IPS-20b (cell line): Measurements from ENCODE around the gene LYZL6.

Experiments used
- H3K27ac ChIP-seq: one replicate; pipeline ENCODE4 v1.5.1; 2013; ENCODE audit warnings: low read length
- H3K27me3 ChIP-seq: 2 replicates; pipeline ENCODE4 v1.6.1; 2013; ENCODE audit warnings: mild to moderate bottlenecking, low read length, inconsistent platforms; ENCODE audit not compliant: insufficient read depth
- H3K36me3 ChIP-seq: 2 replicates; pipeline ENCODE4 v1.6.1; 2013; ENCODE audit warnings: low read depth, mild to moderate bottlenecking, inconsistent platforms, low read length, moderate library complexity; ENCODE audit not compliant: insufficient read depth
- H3K4me1 ChIP-seq: 2 replicates; pipeline ENCODE4 v1.6.1; 2013; ENCODE audit warnings: mild to moderate bottlenecking, control low read depth, inconsistent platforms, low read length, moderate library complexity; ENCODE audit not compliant: insufficient read depth
- H3K4me3 ChIP-seq: 2 replicates; pipeline ENCODE4 v1.5.1; 2013; ENCODE audit warnings: mild to moderate bottlenecking, low read length, inconsistent platforms
- H3K9ac ChIP-seq: 2 replicates; pipeline ENCODE4 v1.6.1; 2013; ENCODE audit warnings: low read depth, mild to moderate bottlenecking, inconsistent platforms, low read length, moderate library complexity
- H3K9me3 ChIP-seq: 2 replicates; pipeline ENCODE4 v1.6.1; 2013; ENCODE audit warnings: mild to moderate bottlenecking, low read depth, low read length, inconsistent platforms; ENCODE audit not compliant: insufficient read depth

The LYZL6 gene, protein sequence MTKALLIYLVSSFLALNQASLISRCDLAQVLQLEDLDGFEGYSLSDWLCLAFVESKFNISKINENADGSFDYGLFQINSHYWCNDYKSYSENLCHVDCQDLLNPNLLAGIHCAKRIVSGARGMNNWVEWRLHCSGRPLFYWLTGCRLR

DNA sequence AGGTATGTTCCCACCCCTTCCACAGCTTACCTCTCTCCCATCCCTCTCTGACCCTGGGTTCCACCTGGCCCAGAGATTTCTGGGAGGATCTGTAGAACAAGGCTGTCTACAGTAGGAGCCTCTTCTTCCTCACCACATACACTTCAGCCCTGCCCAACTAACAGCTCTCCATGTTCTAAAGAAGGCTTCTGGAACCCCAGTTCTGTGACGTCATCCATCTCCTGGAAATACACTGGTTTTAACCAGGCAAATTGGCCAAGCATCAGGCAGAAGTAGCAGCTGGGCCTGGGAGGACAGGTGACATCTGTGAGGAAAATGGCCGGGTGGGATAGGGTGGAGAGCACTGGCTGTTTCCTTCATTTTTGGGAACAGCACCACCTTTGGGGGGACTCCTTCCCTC, at the start of gene LYZL6:
Gene LYZL6, minus strand, starts transcription at position 177 of the 400 bp plus-strand sequence. CDS start 4,357 bp downstream, outside the sequence.
- H3K27me3 ChIP-seq = no peaks in the 10 kb centered on the region
- H3K36me3 ChIP-seq = no peaks in the 10 kb centered on the region
- H3K9ac ChIP-seq = no peak within 1 kb of the TSS
- H3K4me3 ChIP-seq = no peak within 1 kb of the TSS
- H3K4me1 ChIP-seq = no peaks in the 10 kb centered on the region
- no peak within 1 kb of the TSS for H3K27ac ChIP-seq
- no peaks in the 10 kb centered on the region for H3K9me3 ChIP-seq

DNA sequence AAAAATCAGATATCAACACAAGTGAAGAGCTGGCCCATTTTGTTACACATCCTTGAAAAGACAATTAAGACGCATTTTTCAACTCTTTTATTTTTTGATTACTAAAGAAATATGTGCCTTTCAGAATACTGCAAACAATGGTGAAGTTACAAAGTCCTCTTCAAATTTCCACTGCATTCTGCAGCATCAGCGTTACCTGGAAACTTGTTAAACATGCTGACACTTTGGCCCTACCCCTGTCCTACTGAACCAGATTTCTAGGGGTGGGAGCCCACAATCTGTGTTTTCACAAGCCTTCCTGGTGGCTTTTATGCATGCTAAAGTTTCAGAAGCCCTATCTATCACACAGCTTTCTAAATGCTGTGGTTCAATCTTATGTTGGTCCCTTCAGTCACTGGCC, 47.6 kb upstream of the LYZL6 start:
- H3K9ac ChIP-seq = no peak overlapping the region
- H3K9me3 ChIP-seq = no peaks in the 10 kb centered on the region
- H3K36me3 ChIP-seq = no peaks in the 10 kb centered on the region
- H3K4me1 ChIP-seq = no peaks in the 10 kb centered on the region
- H3K27me3 ChIP-seq = no peaks in the 10 kb centered on the region
- no peak overlapping the region for H3K27ac ChIP-seq
- H3K4me3 ChIP-seq = no peak overlapping the region

DNA sequence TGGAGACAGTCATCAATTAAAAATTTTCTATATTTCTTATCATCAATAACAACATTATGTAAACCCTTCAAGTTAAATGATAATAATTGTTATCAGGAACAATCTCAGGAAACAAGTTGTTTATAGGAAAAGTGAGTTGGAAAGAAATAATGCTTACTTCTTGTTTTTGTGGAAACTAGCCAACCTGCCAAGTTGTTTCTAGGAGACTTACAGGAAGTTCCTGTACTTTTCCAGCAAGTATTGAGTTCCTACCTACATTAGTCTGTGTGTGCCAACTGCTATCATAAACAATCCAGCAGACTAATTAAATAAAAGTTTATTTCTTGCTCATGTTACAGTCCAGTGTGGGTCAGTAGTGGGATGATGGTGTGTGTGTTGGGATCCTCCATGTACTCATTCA, 44.7 kb upstream of the LYZL6 start:
- Histone ChIP-seq H3K4me1 (no peaks in the 10 kb centered on the region), H3K27ac (no peak overlapping the region), H3K36me3 (no peaks in the 10 kb centered on the region), H3K9ac (no peak overlapping the region), H3K9me3 (no peaks in the 10 kb centered on the region), H3K27me3 (no peaks in the 10 kb centered on the region), H3K4me3 (no peak overlapping the region)

DNA sequence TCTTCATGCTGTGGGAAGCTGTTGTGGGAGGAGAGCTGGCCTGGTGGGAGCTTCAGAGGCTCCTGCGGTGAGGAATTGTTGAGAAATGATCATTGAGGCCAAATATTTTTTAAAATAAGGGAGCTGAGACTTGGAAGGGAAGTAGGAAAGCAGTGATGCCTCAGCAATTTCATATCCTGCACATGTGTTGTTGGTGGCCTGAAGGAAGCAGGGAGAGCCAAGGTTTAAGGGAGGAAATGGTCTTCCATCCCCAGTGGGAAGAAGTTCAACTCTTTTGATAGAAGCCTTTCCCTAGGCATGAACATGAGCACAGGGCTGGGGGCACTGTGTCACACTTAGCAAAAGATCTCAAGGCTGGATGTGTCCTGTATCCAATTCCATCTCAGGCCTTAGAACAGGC, 43.1 kb upstream of the LYZL6 start, which contains the start of gene CCL14:
Gene CCL14, minus strand, starts transcription at position 87 of the 400 bp plus-strand sequence. Its CDS starts 80 bp downstream, at position 7.
- no peaks in the 10 kb centered on the region for H3K27me3 ChIP-seq
- H3K9ac ChIP-seq = no peak within 1 kb of the TSS
- H3K4me3 ChIP-seq = no peak within 1 kb of the TSS
- H3K36me3 ChIP-seq = no peaks in the 10 kb centered on the region
- no peaks in the 10 kb centered on the region for H3K9me3 ChIP-seq
- H3K4me1 ChIP-seq = no peaks in the 10 kb centered on the region
- no peak within 1 kb of the TSS for H3K27ac ChIP-seq

DNA sequence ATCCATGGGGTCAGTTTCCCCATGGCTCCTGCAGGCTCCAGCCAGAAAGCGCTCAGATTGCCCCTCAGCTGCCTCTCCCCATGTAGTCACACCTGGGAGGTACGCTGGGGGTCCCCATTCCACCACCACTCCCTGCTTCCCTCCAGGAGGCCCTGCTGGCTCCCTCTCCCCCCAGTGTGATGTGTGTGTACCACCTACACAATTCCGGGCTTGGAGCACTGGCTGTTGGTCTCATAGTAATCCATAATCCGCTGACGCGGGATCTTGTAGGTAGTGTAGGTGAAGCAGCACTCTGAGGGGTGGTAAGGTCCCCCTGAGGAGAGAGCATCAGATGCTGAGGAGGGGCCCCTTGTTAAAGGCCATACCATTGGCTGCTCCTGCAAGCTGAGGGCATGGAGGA, 40.6 kb upstream of the LYZL6 start:
- no peak overlapping the region for H3K27ac ChIP-seq
- H3K4me3 ChIP-seq = no peak overlapping the region
- H3K27me3 ChIP-seq = no peaks in the 10 kb centered on the region
- no peaks in the 10 kb centered on the region for H3K4me1 ChIP-seq
- no peak overlapping the region for H3K9ac ChIP-seq
- no peaks in the 10 kb centered on the region for H3K9me3 ChIP-seq
- H3K36me3 ChIP-seq = no peaks in the 10 kb centered on the region

DNA sequence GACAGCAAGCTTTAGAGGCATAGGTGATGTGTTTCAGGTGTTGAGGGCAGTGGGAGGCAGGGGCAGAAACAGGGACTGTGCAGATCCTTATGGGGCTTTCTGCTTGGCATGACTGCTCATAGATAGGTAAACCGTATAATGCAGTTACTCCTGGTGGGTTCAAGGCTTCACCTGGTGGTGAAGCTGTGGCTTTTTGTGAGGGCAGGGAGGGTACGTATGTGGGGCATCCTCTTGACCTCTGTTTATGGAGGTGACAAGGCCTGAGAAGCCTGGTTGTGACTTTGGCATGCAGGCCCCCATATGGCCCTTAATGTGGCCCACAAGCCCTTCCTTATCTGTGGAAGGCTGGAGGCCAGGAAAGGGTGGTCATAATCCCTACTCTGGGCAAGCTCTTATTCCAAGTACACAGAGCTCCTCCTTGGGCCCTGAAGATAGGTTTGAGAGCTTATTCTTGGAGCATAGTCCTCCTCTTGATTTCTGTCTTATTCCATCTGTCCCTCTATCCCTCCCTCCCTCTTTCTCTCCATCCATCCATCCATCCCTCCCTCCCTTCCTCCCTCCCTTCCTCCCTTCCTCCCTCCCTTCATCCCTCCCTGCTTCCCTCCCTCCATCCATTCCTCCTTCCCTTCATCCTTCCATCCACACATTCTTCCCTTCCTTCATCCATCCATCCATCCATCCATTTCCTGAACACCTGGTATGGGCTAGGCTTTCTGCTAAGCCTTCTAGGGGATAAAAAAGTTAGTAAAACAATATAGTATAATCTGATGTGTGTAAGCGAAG, 39.1 kb upstream of the LYZL6 start:
- Histone ChIP-seq H3K27me3 (no peaks in the 10 kb centered on the region), H3K9ac (no peak overlapping the region), H3K27ac (no peak overlapping the region), H3K4me1 (no peaks in the 10 kb centered on the region), H3K4me3 (no peak overlapping the region), H3K9me3 (no peaks in the 10 kb centered on the region), H3K36me3 (no peaks in the 10 kb centered on the region)

DNA sequence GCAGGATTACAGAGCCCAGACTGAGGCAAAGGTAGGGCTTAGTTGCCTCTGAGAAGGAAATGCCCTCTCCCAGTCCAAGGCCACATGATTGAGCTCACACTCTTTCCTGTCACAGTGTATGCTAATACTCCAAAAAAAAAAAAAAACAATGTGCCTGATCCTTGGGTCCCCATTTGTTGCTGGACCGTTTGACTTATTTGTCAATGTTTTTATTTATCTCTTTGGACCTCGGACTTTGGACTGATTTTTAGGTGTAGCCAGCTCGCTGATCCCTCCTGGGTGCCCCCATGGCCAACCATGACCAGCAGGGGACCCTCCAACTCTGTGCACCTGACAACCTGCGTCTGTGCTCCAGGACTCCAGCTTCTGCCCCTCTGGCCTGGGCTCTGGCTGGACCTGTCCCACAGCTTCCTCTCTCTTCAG, 38.4 kb upstream of the LYZL6 start:
- H3K4me1 ChIP-seq = no peaks in the 10 kb centered on the region
- no peaks in the 10 kb centered on the region for H3K9me3 ChIP-seq
- no peaks in the 10 kb centered on the region for H3K36me3 ChIP-seq
- H3K27ac ChIP-seq = no peak overlapping the region
- H3K9ac ChIP-seq = no peak overlapping the region
- no peak overlapping the region for H3K4me3 ChIP-seq
- no peaks in the 10 kb centered on the region for H3K27me3 ChIP-seq

DNA sequence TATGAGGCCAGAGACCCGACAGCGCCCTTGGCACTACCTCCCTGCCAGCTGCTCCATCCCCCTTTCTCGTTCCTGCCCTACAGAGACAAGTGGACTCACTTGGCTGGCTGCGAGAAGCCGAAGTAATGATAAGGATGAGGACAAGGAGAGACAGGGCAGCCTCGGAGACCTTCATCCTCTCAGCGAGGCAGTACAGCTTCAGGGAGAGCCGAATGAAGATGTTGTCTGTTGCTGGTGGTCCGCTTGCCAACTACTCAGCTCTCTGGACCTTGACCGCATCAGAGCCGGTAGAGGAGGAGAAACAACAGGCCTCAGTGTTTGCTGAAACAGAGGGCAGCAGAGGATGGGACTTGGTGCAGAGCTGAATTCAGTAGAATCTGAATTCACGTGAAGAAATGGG, 37.7 kb upstream of the LYZL6 start, which contains the start of gene CCL16:
Gene CCL16, minus strand, starts transcription at position 252 of the 400 bp plus-strand sequence. Its CDS starts 77 bp downstream, at position 175.
- Histone ChIP-seq H3K27ac (no peak within 1 kb of the TSS), H3K4me1 (no peaks in the 10 kb centered on the region; the same call in 1 of the 2 replicates), H3K4me3 (no peak within 1 kb of the TSS)

DNA sequence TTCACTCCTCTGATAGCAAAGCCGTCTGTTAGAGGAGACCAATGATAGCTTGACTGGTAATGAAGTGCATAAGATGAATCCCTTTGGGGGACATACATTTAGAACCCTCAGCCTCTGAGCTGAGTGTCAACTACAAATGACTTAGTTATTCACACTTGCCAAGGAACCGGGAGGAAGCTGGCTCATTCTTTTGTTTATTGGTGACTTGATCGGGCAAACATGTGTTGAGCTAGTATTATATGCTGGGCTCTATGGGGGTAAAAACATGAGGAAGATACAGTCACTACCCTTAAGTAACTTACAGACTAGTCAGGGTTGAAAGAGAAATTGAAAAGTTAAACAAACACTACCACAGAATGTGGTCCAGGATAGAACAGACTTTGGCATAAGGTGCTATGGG, 34.8 kb upstream of the LYZL6 start:
- Histone ChIP-seq H3K4me1 (no peaks in the 10 kb centered on the region; the same call in 1 of the 2 replicates), H3K4me3 (no peak overlapping the region), H3K27me3 (no peaks in the 10 kb centered on the region), H3K9ac (no peak overlapping the region), H3K27ac (no peak overlapping the region), H3K36me3 (no peaks in the 10 kb centered on the region), H3K9me3 (no peaks in the 10 kb centered on the region)

More for the DNA sequence above, 37.7 kb upstream of the LYZL6 start, which contains the start of gene CCL16:
- H3K9me3 ChIP-seq = no peaks in the 10 kb centered on the region
- H3K36me3 ChIP-seq = no peaks in the 10 kb centered on the region
- H3K27me3 ChIP-seq = no peaks in the 10 kb centered on the region
- H3K9ac ChIP-seq = no peak within 1 kb of the TSS

DNA sequence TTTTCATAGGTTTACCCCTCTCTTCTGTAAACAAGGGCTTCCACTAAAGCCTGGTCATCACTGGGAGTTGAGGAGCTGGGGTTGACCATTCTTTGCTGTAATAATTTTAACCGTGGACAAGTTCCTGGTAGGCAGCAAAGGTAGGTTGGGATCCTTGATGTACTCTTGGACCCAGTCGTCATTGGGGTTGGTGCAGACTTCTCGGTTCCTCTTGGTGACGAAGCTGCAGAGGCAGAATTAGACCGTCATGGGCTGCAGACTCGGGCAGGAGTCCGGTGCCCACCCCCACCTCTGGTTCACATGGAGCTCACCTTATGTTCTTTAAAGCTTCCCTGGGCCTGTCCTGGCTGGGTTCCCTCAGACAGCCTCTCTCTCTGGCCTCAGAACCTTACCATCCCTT, 34.0 kb upstream of the LYZL6 start:
- no peak overlapping the region for H3K9ac ChIP-seq
- H3K4me1 ChIP-seq = no peaks in the 10 kb centered on the region; the same call in 1 of the 2 replicates
- no peaks in the 10 kb centered on the region for H3K27me3 ChIP-seq
- no peak overlapping the region for H3K4me3 ChIP-seq
- H3K27ac ChIP-seq = no peak overlapping the region
- H3K9me3 ChIP-seq = no peaks in the 10 kb centered on the region
- no peaks in the 10 kb centered on the region for H3K36me3 ChIP-seq

DNA sequence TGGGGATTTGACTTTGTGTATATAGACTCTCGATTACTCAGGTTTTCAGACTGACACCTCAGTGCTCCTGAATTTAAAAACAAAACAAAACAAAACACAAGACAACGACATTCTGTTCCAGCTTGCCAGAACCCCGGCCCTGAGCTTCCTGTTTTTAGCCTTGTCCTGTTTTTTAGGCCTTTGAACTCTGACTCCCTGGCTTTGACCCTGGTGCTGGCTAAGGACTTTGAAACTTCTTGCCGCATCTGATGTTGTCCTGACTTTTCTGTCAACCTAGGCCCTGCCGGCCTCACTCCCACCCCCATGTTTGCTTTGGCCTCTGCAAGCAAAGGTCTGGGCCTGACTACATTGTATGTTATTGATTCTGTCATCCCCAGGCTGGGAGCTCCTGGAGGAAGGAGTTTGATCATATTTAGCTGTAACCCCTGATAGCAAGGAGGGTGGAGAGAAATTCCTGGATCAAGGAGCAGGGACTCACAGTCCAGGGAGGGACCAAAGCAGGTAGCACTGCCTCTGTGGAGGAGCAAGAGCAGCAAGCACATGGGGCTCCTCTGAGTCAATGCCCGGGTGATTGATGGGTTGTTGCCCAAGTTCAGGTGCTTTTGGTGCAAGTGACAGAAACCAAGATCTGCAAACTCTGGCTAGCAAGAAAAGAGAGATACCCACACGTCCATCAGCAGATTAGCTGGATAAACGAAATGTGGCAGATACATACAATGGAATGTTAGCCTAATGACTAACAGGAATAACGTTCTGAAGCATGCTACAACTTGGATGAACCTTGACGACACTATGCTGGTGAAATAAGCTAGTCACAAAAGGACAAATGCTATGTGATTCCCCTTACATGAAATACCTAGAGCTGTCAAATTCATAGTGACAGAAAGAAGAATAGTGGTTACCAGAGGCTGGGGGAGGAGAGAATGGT, 30.1 kb upstream of the LYZL6 start:
- no peaks in the 10 kb centered on the region for H3K9me3 ChIP-seq
- H3K27ac ChIP-seq = no peak overlapping the region
- H3K9ac ChIP-seq = no peak overlapping the region
- no peaks in the 10 kb centered on the region; the same call in 1 of the 2 replicates for H3K4me1 ChIP-seq
- no peak overlapping the region for H3K4me3 ChIP-seq
- H3K36me3 ChIP-seq = no peaks in the 10 kb centered on the region
- no peaks in the 10 kb centered on the region for H3K27me3 ChIP-seq
